GM10248 (cell line): ENCODE results near the gene TM2D3.

Experiments
- CTCF ChIA-PET: fragments of 300-600 bp; sonication (Branson Sonifier 250); formaldehyde crosslinking; extraction: SDS; loops from one replicate; lab custom pipeline; 2021; ENCODE audit warnings: antibody characterized with exemption; lab: Yijun Ruan, JAX
- POLR2A ChIA-PET: fragments of 350-650 bp; sonication (Branson Sonifier 250); formaldehyde crosslinking; extraction: SDS; loops from one replicate; lab custom pipeline; 2020; ENCODE audit warnings: antibody characterized with exemption; lab: Yijun Ruan, JAX
- DNase-seq: peaks from one replicate; pipeline ENCODE4 v3.0.0; 2012; ENCODE audit errors: extremely low spot score
- CTCF ChIP-seq: IDR thresholded peaks from 2 replicates; pipeline ENCODE4 v1.5.1; 2012; ENCODE audit warnings: mild to moderate bottlenecking, low read depth; ENCODE audit errors: extremely low read depth, missing control alignments, control extremely low read depth

TM2D3 gene

GRCh38 chr15:101646672-101647071 is 5.5 kb downstream of the TM2D3 start:
- ChIA-PET CTCF (interaction anchor here (1.1 to 1.7 kb wide), 2 partner anchors 10 to 334 kb away, joined by 3 to 4 read pairs; no protein-coding TSS in a partner anchor), POLR2A (no interaction called here)
- DNase-seq: no peak
- no peak for TF ChIP-seq CTCF

- no peak for DNase-seq
- POLR2A ChIA-PET: no interaction called here
- CTCF ChIA-PET: interaction anchor here (1.0 to 5.4 kb wide), 24 partner anchors 7 to 627 kb away, joined by 3 to 89 read pairs (median 5); partner anchors contain the start of genes SNRPA1 and TM2D3
- TF ChIP-seq CTCF: peak; percentile 2
Observed at GRCh38 chr15:101642361-101642760, 9.8 kb downstream of the TM2D3 start.

DNA sequence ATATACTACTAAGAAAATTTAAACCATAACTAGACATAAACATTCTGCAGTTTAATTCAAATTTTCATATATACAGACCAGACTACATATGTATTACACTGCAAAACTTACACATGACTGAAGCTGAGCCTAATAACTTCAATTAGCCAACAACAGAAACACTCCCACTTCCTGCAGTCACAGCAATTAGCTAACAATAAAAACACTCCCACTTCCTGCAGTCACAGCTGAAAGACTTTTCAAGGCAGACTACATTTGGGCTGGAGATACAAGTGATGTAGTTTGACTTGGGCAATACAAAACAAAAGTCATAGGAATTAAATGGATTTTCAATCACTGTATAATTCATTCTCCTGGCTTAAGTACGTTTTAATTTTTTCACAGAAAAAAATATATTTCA is 10.3 kb downstream of the TM2D3 start:
- ChIA-PET POLR2A (interaction anchor here (0.8 kb wide), 1 partner anchor 13 kb away, joined by 3 read pairs; no protein-coding TSS in a partner anchor), CTCF (interaction anchor here (0.6 to 5.4 kb wide), 27 partner anchors 8 to 626 kb away, joined by 3 to 89 read pairs (median 4); partner anchors contain the start of genes SNRPA1 and TM2D3)

DNA sequence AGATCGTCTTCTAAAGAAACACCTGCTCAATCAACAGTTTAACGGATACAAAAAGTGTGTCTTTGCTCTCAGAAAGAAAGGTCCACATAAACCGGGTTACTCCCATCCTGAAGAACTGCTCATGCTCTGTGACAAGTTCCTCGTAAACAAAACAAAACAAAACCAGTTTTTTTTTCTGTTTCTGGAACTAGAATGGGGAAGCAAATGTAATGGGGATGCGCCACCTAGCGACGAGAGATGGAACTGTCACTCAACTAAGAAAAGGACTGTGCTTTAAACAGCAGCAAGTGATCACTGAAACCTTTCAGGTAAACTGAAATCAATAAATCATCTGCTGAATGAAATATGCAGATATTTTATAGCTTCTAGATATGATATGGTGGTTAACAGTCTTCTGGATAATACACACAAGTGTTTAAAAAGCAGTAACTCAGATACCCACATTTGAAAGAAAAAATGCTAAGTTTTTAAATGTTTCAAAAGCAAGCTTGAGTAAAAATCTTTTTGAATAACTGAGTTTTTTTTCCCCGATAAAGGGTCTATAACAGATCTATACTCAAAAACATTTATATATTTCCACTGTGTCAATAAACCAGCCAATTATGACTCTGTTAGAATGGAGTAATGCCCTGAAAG is 10.9 kb downstream of the TM2D3 start:
- CTCF ChIA-PET: interaction anchor here (0.6 to 5.4 kb wide), 33 partner anchors 8 to 633 kb away, joined by 3 to 89 read pairs (median 4); partner anchors contain the start of genes SNRPA1 and TM2D3
- peak; percentile 83 for TF ChIP-seq CTCF
- peak; percentile 66 for DNase-seq
- POLR2A ChIA-PET: interaction anchor here (0.8 kb wide), 1 partner anchor 14 kb away, joined by 3 read pairs; no protein-coding TSS in a partner anchor

More for the DNA sequence above, 10.3 kb downstream of the TM2D3 start:
- no peak for DNase-seq
- no peak for TF ChIP-seq CTCF

GRCh38 chr15:101639667-101640066 is 12.5 kb downstream of the TM2D3 start:
- no peak for DNase-seq
- CTCF ChIA-PET: interaction anchor here (1.0 to 5.4 kb wide), 8 partner anchors 10 to 403 kb away, joined by 3 to 89 read pairs (median 18); partner anchors contain the start of gene SNRPA1
- no peak for TF ChIP-seq CTCF
- POLR2A ChIA-PET: no interaction called here

- ChIA-PET POLR2A (no interaction called here), CTCF (interaction anchor here (2.5 kb wide), 1 partner anchor 350 kb away, joined by 10 read pairs; no protein-coding TSS in a partner anchor)
- TF ChIP-seq CTCF: no peak
- DNase-seq: no peak
Observed at GRCh38 chr15:101637919-101638318, 14.3 kb downstream of the TM2D3 start.
